ENCODE results near the gene R3HDM4.

DNA sequence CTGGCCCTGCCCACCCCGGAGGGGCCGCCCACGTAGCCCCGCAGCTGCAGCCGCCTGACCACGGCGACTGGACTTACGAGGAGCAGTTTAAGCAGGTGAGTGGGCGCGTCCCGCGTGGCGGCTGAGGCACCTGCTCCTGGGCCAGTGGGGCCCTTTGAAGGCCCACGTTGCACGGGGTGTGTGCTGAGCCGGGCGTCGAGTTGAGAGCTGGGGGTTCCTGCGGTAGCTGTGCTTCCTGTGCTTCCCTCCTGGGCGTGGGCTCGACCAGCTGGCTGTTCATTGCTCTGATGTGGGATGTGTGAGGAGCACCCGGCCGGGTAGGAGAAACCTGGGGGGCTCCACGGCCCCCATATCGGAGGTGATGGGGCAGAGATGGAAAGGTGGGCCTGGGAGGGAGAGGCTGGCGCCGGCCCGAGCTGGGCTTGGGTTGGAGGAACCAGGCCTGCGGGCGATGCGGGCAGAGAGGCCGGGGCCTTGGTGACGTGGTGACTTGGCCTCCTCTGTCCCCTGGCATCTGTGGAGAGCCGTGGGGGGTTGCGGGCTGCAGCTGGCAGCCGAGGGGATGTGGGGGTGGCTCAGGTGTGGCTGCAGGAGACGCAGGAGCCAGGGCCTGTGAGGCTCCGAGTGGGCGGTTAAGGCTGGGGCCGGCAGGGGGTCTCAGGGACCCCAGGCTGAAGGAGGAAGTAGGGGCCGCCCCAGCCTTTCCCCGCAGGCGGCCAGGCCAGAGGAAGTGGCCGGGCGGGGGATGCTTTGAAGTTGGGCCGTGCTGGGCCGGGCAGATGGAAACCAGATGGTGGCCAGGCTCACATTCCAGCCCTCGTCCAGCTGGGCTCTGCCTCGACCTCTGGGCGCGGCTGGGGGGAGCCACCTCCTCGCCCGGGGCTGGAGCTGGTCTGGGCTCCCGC is 19.9 kb upstream of the R3HDM4 start:
- TF ChIP-seq, protein P1, sequence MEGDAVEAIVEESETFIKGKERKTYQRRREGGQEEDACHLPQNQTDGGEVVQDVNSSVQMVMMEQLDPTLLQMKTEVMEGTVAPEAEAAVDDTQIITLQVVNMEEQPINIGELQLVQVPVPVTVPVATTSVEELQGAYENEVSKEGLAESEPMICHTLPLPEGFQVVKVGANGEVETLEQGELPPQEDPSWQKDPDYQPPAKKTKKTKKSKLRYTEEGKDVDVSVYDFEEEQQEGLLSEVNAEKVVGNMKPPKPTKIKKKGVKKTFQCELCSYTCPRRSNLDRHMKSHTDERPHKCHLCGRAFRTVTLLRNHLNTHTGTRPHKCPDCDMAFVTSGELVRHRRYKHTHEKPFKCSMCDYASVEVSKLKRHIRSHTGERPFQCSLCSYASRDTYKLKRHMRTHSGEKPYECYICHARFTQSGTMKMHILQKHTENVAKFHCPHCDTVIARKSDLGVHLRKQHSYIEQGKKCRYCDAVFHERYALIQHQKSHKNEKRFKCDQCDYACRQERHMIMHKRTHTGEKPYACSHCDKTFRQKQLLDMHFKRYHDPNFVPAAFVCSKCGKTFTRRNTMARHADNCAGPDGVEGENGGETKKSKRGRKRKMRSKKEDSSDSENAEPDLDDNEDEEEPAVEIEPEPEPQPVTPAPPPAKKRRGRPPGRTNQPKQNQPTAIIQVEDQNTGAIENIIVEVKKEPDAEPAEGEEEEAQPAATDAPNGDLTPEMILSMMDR (IDR thresholded peaks at IDR 0.05 in 4 of 5, conservative IDR thresholded peaks at IDR 0.05 in 1 of 5), result no peak
- TF ChIP-seq POLR2A (IDR thresholded peaks at IDR 0.05), result no peak

All from gastrocnemius medialis (tissue), 4 donors.